Measurements from ENCODE around the gene HTD2. TPM values are rescaled to one million over a fixed set of nuclear protein-coding genes. Genes with fewer than 3 reads are reported as not detected.
A peak's percentile ranks its signal among the peaks of the same experiment; 100 is the strongest.
"Not testable (repeated sequence)": the region's sequence is repeated elsewhere in the genome, so short reads cannot be mapped to it uniquely, and the experiment has no call there.

The HTD2 gene
- total RNA-seq, 1 experiment from 2014 or later: 13.5 TPM

DNA sequence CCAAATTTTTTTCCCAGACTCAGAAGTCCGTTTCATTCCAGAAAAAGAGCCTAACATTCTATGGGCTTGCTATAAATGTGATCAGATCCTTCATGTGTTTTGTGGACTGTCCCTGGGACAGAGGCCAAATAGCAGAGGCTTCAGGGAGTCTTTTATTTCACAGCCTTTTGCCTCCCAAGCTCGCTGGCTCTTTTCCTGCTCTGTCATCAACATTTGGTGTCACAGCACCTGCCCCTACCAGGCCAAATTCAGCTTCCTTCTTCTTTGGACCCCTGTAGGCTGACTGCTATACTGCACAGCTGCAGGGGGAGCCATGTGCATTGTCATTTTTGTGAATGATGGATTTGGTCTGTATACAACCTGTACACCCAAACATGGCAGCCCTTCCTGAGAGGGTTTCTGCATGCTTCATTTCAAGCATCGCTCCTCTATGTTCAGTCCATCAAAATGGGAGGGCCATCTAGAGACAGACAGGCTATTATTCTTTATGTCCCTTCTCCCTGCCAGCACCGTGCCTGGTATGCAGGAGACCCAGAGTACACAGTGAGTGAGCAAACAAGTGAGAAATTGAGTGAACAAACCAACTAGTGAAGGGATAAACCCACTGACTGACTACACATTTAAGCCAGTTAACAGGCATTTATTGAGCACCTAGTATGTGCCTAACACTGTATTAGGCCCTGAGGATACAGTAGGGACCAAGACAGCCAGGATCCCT, 18.1 kb upstream of the HTD2 start:
- no peaks in the 10 kb centered on the region for H3K9me2 ChIP-seq (ENCODE audit: insufficient read depth)
- no peaks in the 10 kb centered on the region for H4K20me1 ChIP-seq (ENCODE audit: insufficient read depth)
- H3K27me3 ChIP-seq (ENCODE audit: insufficient read depth, low read length): no peaks in the 10 kb centered on the region
- CTCF ChIA-PET: interaction anchor here (1.0 kb wide), 1 partner anchor 100 kb away, joined by 3 read pairs; no protein-coding TSS in a partner anchor
- ATAC-seq (peak; percentile 79), DNase-seq (ENCODE audit: low read depth, low spot score) (no peak)
- H2AFZ ChIP-seq (ENCODE audit: low read depth, low read length, poor library complexity, severe bottlenecking): no peak overlapping the region
- TF ChIP-seq EZH2phosphoT487 (IDR thresholded peaks at IDR 0.05; ENCODE audit: borderline replicate concordance) (no peak), POLR2A (IDR thresholded peaks at IDR 0.05; ENCODE audit: borderline replicate concordance, extremely low read depth, insufficient read depth, insufficient read length) (no peak), SIN3A (IDR thresholded peaks at IDR 0.05; ENCODE audit: low read depth) (no peak)
- TF ChIP-seq, protein P1, sequence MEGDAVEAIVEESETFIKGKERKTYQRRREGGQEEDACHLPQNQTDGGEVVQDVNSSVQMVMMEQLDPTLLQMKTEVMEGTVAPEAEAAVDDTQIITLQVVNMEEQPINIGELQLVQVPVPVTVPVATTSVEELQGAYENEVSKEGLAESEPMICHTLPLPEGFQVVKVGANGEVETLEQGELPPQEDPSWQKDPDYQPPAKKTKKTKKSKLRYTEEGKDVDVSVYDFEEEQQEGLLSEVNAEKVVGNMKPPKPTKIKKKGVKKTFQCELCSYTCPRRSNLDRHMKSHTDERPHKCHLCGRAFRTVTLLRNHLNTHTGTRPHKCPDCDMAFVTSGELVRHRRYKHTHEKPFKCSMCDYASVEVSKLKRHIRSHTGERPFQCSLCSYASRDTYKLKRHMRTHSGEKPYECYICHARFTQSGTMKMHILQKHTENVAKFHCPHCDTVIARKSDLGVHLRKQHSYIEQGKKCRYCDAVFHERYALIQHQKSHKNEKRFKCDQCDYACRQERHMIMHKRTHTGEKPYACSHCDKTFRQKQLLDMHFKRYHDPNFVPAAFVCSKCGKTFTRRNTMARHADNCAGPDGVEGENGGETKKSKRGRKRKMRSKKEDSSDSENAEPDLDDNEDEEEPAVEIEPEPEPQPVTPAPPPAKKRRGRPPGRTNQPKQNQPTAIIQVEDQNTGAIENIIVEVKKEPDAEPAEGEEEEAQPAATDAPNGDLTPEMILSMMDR (IDR thresholded peaks at IDR 0.05 in 2 of 3, conservative IDR thresholded peaks at IDR 0.05 in 1 of 3; ENCODE audit: borderline replicate concordance in 1 of 3, insufficient read depth in 1 of 3, low read depth in 2 of 3, low read length in 2 of 3): peak in 2 of 3 experiments; percentile 31 to 33; a peak in 2 of 6 replicates
- TF ChIP-seq, protein P2, sequence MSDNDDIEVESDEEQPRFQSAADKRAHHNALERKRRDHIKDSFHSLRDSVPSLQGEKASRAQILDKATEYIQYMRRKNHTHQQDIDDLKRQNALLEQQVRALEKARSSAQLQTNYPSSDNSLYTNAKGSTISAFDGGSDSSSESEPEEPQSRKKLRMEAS (IDR thresholded peaks at IDR 0.05): no peak
- no peak overlapping the region for H3K4me2 ChIP-seq (ENCODE audit: low read length)
- no peak overlapping the region for H3K4me3 ChIP-seq (replicated peaks in 1 of 2; ENCODE audit: low read depth in 1 of 2, low read length in 2 of 2)
- no TSS peak for BruUV-seq (replicated peaks)
- intact Hi-C loops (cut with micrococcal nuclease): no loop called here
- peaks cover 0 to 3% of the 10 kb centered on the region in 2 experiments; a peak in 2 of 4 replicates for H3K36me3 ChIP-seq (ENCODE audit: control insufficient read depth in 1 of 2, insufficient read depth in 2 of 2, low read length in 2 of 2)
- no peaks in the 10 kb centered on the region for H3K4me1 ChIP-seq (ENCODE audit: control insufficient read depth in 1 of 2, insufficient read depth in 2 of 2, low read length in 2 of 2)
- RAD21 ChIA-PET (ENCODE audit: low non-redundant PET in 1 of 2, low total read pairs in 2 of 2, uncharacterized antibody in 2 of 2, unreplicated experiment in 2 of 2): no interaction called here
- no peaks in the 10 kb centered on the region for H3K9me3 ChIP-seq (ENCODE audit: control insufficient read depth in 1 of 2, insufficient read depth in 1 of 2, low read depth in 1 of 2, low read length in 2 of 2)
- no peaks in the 10 kb centered on the region for H3K79me2 ChIP-seq (ENCODE audit: insufficient read depth, low read length)
- H3K9ac ChIP-seq (ENCODE audit: low read length): no peak overlapping the region
- POLR2A ChIA-PET: no interaction called here
- H3K27ac ChIP-seq (ENCODE audit: low read depth, low read length): no peak overlapping the region

DNA sequence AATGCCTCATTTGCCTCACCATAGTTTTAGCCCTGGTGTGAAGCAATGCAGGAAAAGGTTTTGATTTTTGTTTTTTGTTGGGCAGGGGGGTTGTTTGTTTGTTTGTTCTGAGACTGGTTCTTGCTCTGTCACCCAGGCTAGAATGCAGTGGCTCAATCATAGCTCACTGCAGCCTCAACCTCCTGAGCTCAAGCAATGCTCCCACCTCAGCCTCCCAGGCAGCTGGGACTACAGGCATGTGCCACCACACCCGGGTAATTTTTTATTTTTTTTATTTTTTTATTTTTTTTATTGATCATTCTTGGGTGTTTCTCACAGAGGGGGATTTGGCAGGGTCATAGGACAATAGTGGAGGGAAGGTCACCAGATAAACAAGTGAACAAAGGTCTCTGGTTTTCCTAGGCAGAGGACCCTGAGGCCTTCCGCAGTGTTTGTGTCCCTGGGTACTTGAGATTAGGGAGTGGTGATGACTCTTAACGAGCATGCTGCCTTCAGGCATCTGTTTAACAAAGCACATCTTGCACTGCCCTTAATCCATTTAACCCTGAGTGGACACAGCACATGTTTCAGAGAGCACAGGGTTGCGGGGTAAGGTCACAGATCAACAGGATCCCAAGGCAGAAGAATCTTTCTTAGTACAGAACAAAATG, 17.2 kb upstream of the HTD2 start:
- H3K9me2 ChIP-seq (ENCODE audit: insufficient read depth); DNase-seq (ENCODE audit: low read depth, low spot score); H3K4me1 ChIP-seq (ENCODE audit: control insufficient read depth in 1 of 2, insufficient read depth in 2 of 2, low read length in 2 of 2); BruUV-seq (replicated peaks); RAD21 ChIA-PET (ENCODE audit: low non-redundant PET in 1 of 2, low total read pairs in 2 of 2, uncharacterized antibody in 2 of 2, unreplicated experiment in 2 of 2); intact Hi-C loops (cut with micrococcal nuclease); H3K27ac ChIP-seq (ENCODE audit: low read depth, low read length); H3K27me3 ChIP-seq (ENCODE audit: insufficient read depth, low read length); CTCF ChIA-PET; ATAC-seq; H3K36me3 ChIP-seq (ENCODE audit: control insufficient read depth in 1 of 2, insufficient read depth in 2 of 2, low read length in 2 of 2); H3K4me3 ChIP-seq (replicated peaks in 1 of 2; ENCODE audit: low read depth in 1 of 2, low read length in 2 of 2); H3K79me2 ChIP-seq (ENCODE audit: insufficient read depth, low read length); H2AFZ ChIP-seq (ENCODE audit: low read depth, low read length, poor library complexity, severe bottlenecking); POLR2A ChIA-PET; H3K4me2 ChIP-seq (ENCODE audit: low read length); H4K20me1 ChIP-seq (ENCODE audit: insufficient read depth); H3K9ac ChIP-seq (ENCODE audit: low read length); H3K9me3 ChIP-seq (ENCODE audit: control insufficient read depth in 1 of 2, insufficient read depth in 1 of 2, low read depth in 1 of 2, low read length in 2 of 2): not testable (repeated sequence)

DNA sequence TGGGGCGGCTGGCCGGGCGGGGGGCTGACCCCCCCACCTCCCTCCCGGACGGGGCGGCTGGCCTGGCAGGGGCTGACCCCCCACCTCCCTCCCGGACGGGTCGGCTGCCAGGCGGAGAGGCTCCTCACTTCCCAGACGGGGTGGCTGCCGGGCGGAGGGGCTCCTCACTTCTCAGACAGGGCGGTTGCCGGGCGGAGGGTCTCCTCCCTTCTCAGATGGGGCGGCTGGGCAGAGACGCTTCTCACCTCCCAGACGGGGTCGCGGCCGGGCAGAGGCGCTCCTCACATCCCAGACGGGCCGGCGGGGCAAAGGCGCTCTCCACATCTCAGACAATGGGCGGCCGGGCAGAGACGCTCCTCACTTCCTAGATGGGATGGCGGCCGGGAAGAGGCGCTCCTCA, 15.9 kb upstream of the HTD2 start:
- DNase-seq (ENCODE audit: low read depth, low spot score); H3K9me2 ChIP-seq (ENCODE audit: insufficient read depth); H3K27ac ChIP-seq (ENCODE audit: low read depth, low read length); H3K4me2 ChIP-seq (ENCODE audit: low read length); intact Hi-C loops (cut with micrococcal nuclease); H3K9ac ChIP-seq (ENCODE audit: low read length); H3K27me3 ChIP-seq (ENCODE audit: insufficient read depth, low read length); BruUV-seq (replicated peaks); CTCF ChIA-PET; ATAC-seq; H4K20me1 ChIP-seq (ENCODE audit: insufficient read depth); H2AFZ ChIP-seq (ENCODE audit: low read depth, low read length, poor library complexity, severe bottlenecking); RAD21 ChIA-PET (ENCODE audit: low non-redundant PET in 1 of 2, low total read pairs in 2 of 2, uncharacterized antibody in 2 of 2, unreplicated experiment in 2 of 2); H3K4me1 ChIP-seq (ENCODE audit: control insufficient read depth in 1 of 2, insufficient read depth in 2 of 2, low read length in 2 of 2); H3K4me3 ChIP-seq (replicated peaks in 1 of 2; ENCODE audit: low read depth in 1 of 2, low read length in 2 of 2); H3K9me3 ChIP-seq (ENCODE audit: control insufficient read depth in 1 of 2, insufficient read depth in 1 of 2, low read depth in 1 of 2, low read length in 2 of 2); POLR2A ChIA-PET; H3K36me3 ChIP-seq (ENCODE audit: control insufficient read depth in 1 of 2, insufficient read depth in 2 of 2, low read length in 2 of 2); H3K79me2 ChIP-seq (ENCODE audit: insufficient read depth, low read length): not testable (repeated sequence)
